HEK293 (cell line): ENCODE data around the gene TTC12.

Experiments
- CTCF ChIA-PET: fragments of 350-600 bp; formaldehyde crosslinking; extraction: SDS; loops from one replicate; lab custom pipeline; 2021; ENCODE audit warnings: antibody characterized with exemption; lab: Yijun Ruan, JAX
- POLR2A ChIA-PET: fragments of 300-600 bp; formaldehyde crosslinking; extraction: SDS; loops from one replicate; lab custom pipeline; 2020; ENCODE audit warnings: antibody characterized with exemption, inconsistent platforms; lab: Yijun Ruan, JAX
- H3K27ac ChIP-seq: fragments of 200-500 bp; sonication (Bioruptor generic); 2 replicates; pipeline ENCODE4 v1.5.1; 2014; ENCODE audit warnings: low read depth, low read length, control low read depth, inconsistent platforms; ENCODE audit errors: extremely low read depth
- H3K36me3 ChIP-seq, 2 experiments: fragments of 200-500 bp in 1 of 2; sonication (Bioruptor generic) in 1 of 2; 1 replicate in 1 of 2; 2 replicates in 1 of 2; pipeline ENCODE4 v1.5.1; 2014 to 2017; ENCODE audit warnings: inconsistent platforms in 2 of 2, low read length in 2 of 2; ENCODE audit not compliant: control insufficient read depth in 2 of 2, insufficient read depth in 1 of 2
- H3K4me1 ChIP-seq: fragments of 200-500 bp; sonication (Bioruptor generic); 2 replicates; pipeline ENCODE4 v1.5.1; 2014; ENCODE audit warnings: mild to moderate bottlenecking, low read length, inconsistent platforms; ENCODE audit not compliant: control insufficient read depth, insufficient read depth
- H3K4me3 ChIP-seq: 2 replicates; pipeline ENCODE4 v1.5.1; 2011; ENCODE audit warnings: low read depth, mild to moderate bottlenecking, control low read depth, low read length, moderate library complexity
- H3K9me3 ChIP-seq: fragments of 200-500 bp; sonication (Bioruptor generic); 2 replicates; pipeline ENCODE4 v1.5.1; 2014; ENCODE audit warnings: low read depth, low read length, inconsistent platforms; ENCODE audit not compliant: control insufficient read depth, insufficient read depth
- GFI1B ChIP-seq: fragments of 450-650 bp; formaldehyde crosslinking; IDR thresholded peaks from 2 replicates; pipeline ENCODE4 v1.5.1; 2016; ENCODE audit warnings: missing biosample characterization, missing genetic modification characterization
- KLF8 ChIP-seq: fragments of 450-650 bp; formaldehyde crosslinking; IDR thresholded peaks from 2 replicates; pipeline ENCODE4 v1.5.1; 2016; ENCODE audit warnings: missing biosample characterization, missing genetic modification characterization
- MZF1 ChIP-seq: fragments of 450-650 bp; formaldehyde crosslinking; IDR thresholded peaks from 2 replicates; pipeline ENCODE4 v1.5.1; 2017; ENCODE audit warnings: missing biosample characterization, missing genetic modification characterization, borderline replicate concordance
- SCRT2 ChIP-seq: fragments of 450-650 bp; formaldehyde crosslinking; IDR thresholded peaks from 2 replicates; pipeline ENCODE4 v1.5.1; 2016; ENCODE audit warnings: missing biosample characterization, missing genetic modification characterization
- ZNF302 ChIP-seq: fragments of 450-650 bp; formaldehyde crosslinking; IDR thresholded peaks from 2 replicates; pipeline ENCODE4 v1.5.1; 2016; ENCODE audit warnings: missing biosample characterization, missing genetic modification characterization, low read depth
- ZNF501 ChIP-seq: fragments of 450-650 bp; formaldehyde crosslinking; IDR thresholded peaks from 2 replicates; pipeline ENCODE4 v1.5.1; 2016; ENCODE audit warnings: missing biosample characterization, missing genetic modification characterization
- ZNF549 ChIP-seq: fragments of 450-650 bp; IDR thresholded peaks from 2 replicates; pipeline ENCODE4 v1.5.1; 2018; ENCODE audit warnings: missing biosample characterization, missing genetic modification characterization, mild to moderate bottlenecking, inconsistent platforms, moderate library complexity
- ZNF560 ChIP-seq: fragments of 450-650 bp; formaldehyde crosslinking; IDR thresholded peaks from 2 replicates; pipeline ENCODE4 v1.5.1; 2017; ENCODE audit warnings: missing biosample characterization, missing genetic modification characterization, borderline replicate concordance
- ZNF623 ChIP-seq: fragments of 450-650 bp; formaldehyde crosslinking; IDR thresholded peaks from 2 replicates; pipeline ENCODE4 v1.5.1; 2016; ENCODE audit warnings: missing biosample characterization, missing genetic modification characterization
- ZNF654 ChIP-seq: fragments of 450-650 bp; formaldehyde crosslinking; IDR thresholded peaks from 2 replicates; pipeline ENCODE4 v1.5.1; 2016; ENCODE audit warnings: low read depth, missing biosample characterization, missing genetic modification characterization
- ZNF830 ChIP-seq: fragments of 450-650 bp; IDR thresholded peaks from 2 replicates; pipeline ENCODE4 v1.5.0; 2018; ENCODE audit warnings: missing biosample characterization, missing genetic modification characterization, low read depth, mild to moderate bottlenecking, moderate library complexity
- ZSCAN30 ChIP-seq: fragments of 450-650 bp; IDR thresholded peaks from 2 replicates; pipeline ENCODE4 v1.5.1; 2018; ENCODE audit warnings: missing biosample characterization, mild to moderate bottlenecking, missing genetic modification characterization, moderate library complexity
- TF ChIP-seq, protein P1 (sequence below): fragments of 450-650 bp; formaldehyde crosslinking; conservative IDR thresholded peaks from 2 replicates; pipeline ENCODE4 v1.5.1; 2016; ENCODE audit warnings: low read depth, missing biosample characterization, missing genetic modification characterization
- TF ChIP-seq, protein P2 (sequence below): fragments of 450-650 bp; IDR thresholded peaks from 2 replicates; pipeline ENCODE4 v1.5.1; 2018; ENCODE audit warnings: missing biosample characterization, missing genetic modification characterization
- TF ChIP-seq, protein P3 (sequence below): fragments of 450-650 bp; formaldehyde crosslinking; IDR thresholded peaks from 2 replicates; pipeline ENCODE4 v1.5.1; 2017; ENCODE audit warnings: missing biosample characterization, missing genetic modification characterization

The TTC12 gene

DNA sequence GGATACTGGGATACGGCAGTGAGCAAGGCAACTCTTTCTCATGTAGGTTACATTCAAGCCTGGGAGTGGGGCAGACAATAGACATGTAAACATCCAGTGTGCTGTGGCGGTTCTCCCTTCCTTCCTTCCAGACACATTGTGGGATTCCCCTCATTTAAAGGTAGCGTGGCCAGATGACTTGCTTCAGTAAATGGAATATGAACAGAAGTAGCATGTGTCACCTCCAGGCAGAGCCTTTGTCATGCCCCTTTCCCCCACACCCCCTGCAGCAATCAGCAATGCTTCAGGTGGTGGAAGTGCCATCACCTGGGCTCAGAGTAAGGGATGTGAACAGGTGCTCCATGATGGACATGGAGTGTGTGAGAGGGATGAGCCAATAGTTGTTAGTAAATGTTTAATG, 34.8 kb upstream of the TTC12 start:
- CTCF ChIA-PET = interaction anchor here (1.2 to 1.9 kb wide), 2 partner anchors 10 to 691 kb away, joined by 4 to 11 read pairs; no protein-coding TSS in a partner anchor

DNA sequence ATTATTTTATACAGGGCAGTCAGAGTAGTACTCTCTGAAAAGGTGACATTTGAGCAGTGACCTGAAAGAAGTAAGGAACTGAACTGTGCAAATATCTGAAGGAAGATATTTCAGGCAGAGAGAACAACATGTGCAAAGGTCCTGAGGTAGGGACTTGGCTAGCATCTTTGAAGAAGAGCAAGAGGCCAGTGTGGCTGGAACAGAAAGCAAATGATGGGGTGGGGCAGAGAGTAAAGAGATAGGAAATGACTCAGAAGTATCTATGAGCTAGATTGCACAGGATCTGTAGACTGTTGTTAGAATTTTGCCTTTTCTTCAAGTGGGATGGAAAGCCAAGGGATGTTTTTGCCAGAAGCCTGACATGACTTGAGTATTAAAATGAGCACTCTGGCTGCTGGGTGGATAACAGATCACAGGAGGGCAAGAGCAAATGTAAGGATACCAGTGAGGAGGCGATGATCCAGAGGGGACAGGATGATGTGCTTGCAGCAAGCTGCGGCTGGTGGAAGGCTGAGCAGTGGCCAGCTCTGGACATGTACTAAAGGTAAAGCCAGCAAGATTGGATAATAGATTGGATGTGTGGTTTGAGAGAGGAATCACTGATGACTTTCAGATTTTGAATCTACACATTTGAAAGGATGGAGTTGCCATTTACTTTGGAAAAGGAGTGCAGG, 33.2 kb upstream of the TTC12 start:
- POLR2A ChIA-PET = interaction anchor here (0.6 kb wide), 1 partner anchor 1001 kb away, joined by 5 read pairs; no protein-coding TSS in a partner anchor
- CTCF ChIA-PET = interaction anchor here (0.6 kb wide), 1 partner anchor 430 kb away, joined by 3 read pairs; no protein-coding TSS in a partner anchor
- H3K4me1 ChIP-seq = no peaks in the 10 kb centered on the region

More for the DNA sequence above, 34.8 kb upstream of the TTC12 start:
- no peaks in the 10 kb centered on the region for H3K9me3 ChIP-seq
- H3K4me1 ChIP-seq = no peaks in the 10 kb centered on the region
- POLR2A ChIA-PET = no interaction called here
- no peak overlapping the region for H3K27ac ChIP-seq
- peaks cover 0 to 2% of the 10 kb centered on the region in 2 experiments; a peak in 1 of 3 replicates for H3K36me3 ChIP-seq
- H3K4me3 ChIP-seq = no peak overlapping the region
- TF ChIP-seq SCRT2 (tag by site-specific recombination) (no peak), GFI1B (tag by site-specific recombination) (no peak), MZF1 (tag by site-specific recombination) (no peak), ZNF501 (tag by site-specific recombination) (no peak), KLF8 (tag by site-specific recombination) (no peak), ZSCAN30 (no peak), ZNF830 (tag by site-specific recombination) (no peak), ZNF549 (no peak), ZNF302 (tag by site-specific recombination) (no peak)
- TF ChIP-seq, protein P1, sequence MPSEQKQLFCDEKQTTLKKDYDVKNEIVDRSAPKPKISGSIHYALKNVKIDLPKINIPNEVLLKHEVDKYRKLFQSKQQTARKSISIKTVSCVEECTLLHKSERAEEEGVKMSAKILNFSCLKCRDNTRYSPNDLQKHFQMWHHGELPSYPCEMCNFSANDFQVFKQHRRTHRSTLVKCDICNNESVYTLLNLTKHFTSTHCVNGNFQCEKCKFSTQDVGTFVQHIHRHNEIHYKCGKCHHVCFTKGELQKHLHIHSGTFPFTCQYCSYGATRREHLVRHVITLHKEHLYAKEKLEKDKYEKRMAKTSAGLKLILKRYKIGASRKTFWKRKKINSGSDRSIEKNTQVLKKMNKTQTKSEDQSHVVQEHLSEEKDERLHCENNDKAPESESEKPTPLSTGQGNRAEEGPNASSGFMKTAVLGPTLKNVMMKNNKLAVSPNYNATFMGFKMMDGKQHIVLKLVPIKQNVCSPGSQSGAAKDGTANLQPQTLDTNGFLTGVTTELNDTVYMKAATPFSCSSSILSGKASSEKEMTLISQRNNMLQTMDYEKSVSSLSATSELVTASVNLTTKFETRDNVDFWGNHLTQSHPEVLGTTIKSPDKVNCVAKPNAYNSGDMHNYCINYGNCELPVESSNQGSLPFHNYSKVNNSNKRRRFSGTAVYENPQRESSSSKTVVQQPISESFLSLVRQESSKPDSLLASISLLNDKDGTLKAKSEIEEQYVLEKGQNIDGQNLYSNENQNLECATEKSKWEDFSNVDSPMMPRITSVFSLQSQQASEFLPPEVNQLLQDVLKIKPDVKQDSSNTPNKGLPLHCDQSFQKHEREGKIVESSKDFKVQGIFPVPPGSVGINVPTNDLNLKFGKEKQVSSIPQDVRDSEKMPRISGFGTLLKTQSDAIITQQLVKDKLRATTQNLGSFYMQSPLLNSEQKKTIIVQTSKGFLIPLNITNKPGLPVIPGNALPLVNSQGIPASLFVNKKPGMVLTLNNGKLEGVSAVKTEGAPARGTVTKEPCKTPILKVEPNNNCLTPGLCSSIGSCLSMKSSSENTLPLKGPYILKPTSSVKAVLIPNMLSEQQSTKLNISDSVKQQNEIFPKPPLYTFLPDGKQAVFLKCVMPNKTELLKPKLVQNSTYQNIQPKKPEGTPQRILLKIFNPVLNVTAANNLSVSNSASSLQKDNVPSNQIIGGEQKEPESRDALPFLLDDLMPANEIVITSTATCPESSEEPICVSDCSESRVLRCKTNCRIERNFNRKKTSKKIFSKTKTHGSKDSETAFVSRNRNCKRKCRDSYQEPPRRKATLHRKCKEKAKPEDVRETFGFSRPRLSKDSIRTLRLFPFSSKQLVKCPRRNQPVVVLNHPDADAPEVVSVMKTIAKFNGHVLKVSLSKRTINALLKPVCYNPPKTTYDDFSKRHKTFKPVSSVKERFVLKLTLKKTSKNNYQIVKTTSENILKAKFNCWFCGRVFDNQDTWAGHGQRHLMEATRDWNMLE = no peak
- TF ChIP-seq, all 188 proteins: peak for 0

More for the DNA sequence above, 33.2 kb upstream of the TTC12 start:
- Histone ChIP-seq H3K36me3 (no peaks in the 10 kb centered on the region), H3K9me3 (no peaks in the 10 kb centered on the region), H3K27ac (no peak overlapping the region), H3K4me3 (no peak overlapping the region)
- TF ChIP-seq ZNF654 (tag by site-specific recombination) (no peak), ZNF560 (tag by site-specific recombination) (no peak), ZNF623 (tag by site-specific recombination) (peak; percentile 84)
- TF ChIP-seq, protein P2, sequence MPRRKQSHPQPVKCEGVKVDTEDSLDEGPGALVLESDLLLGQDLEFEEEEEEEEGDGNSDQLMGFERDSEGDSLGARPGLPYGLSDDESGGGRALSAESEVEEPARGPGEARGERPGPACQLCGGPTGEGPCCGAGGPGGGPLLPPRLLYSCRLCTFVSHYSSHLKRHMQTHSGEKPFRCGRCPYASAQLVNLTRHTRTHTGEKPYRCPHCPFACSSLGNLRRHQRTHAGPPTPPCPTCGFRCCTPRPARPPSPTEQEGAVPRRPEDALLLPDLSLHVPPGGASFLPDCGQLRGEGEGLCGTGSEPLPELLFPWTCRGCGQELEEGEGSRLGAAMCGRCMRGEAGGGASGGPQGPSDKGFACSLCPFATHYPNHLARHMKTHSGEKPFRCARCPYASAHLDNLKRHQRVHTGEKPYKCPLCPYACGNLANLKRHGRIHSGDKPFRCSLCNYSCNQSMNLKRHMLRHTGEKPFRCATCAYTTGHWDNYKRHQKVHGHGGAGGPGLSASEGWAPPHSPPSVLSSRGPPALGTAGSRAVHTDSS = no peak
- TF ChIP-seq, protein P3, sequence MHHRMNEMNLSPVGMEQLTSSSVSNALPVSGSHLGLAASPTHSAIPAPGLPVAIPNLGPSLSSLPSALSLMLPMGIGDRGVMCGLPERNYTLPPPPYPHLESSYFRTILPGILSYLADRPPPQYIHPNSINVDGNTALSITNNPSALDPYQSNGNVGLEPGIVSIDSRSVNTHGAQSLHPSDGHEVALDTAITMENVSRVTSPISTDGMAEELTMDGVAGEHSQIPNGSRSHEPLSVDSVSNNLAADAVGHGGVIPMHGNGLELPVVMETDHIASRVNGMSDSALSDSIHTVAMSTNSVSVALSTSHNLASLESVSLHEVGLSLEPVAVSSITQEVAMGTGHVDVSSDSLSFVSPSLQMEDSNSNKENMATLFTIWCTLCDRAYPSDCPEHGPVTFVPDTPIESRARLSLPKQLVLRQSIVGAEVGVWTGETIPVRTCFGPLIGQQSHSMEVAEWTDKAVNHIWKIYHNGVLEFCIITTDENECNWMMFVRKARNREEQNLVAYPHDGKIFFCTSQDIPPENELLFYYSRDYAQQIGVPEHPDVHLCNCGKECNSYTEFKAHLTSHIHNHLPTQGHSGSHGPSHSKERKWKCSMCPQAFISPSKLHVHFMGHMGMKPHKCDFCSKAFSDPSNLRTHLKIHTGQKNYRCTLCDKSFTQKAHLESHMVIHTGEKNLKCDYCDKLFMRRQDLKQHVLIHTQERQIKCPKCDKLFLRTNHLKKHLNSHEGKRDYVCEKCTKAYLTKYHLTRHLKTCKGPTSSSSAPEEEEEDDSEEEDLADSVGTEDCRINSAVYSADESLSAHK (tag by site-specific recombination) = no peak
